Right forelimb (tissue), 1 donor: ENCODE data around the gene NUDT16L1.

Experiments used
- DNase-seq: peaks from one replicate; pipeline ENCODE4 v3.0.0-alpha.2; 2018

The NUDT16L1 gene

GRCh38 chr16:4664538-4665418 lies 28.6 kb upstream of the NUDT16L1 start:
- DNase-seq = no peak

- no peak for DNase-seq
Measured at GRCh38 chr16:4666537-4667202, 26.7 kb upstream of the NUDT16L1 start.

- DNase-seq = no peak
Measured at GRCh38 chr16:4667203-4667963, 26.0 kb upstream of the NUDT16L1 start.

GRCh38 chr16:4668313-4668960 lies 24.9 kb upstream of the NUDT16L1 start:
- DNase-seq = no peak

- DNase-seq = no peak
Measured at GRCh38 chr16:4673387-4674046, 19.8 kb upstream of the NUDT16L1 start.

GRCh38 chr16:4674926-4675530 lies 18.3 kb upstream of the NUDT16L1 start:
- DNase-seq = no peak

GRCh38 chr16:4675864-4676786 lies 17.2 kb upstream of the NUDT16L1 start:
- DNase-seq = no peak

- DNase-seq = no peak
Measured at GRCh38 chr16:4676831-4677230, 16.5 kb upstream of the NUDT16L1 start.

GRCh38 chr16:4677390-4677789 lies 16.0 kb upstream of the NUDT16L1 start:
- no peak for DNase-seq

GRCh38 chr16:4677994-4678393 lies 15.4 kb upstream of the NUDT16L1 start:
- no peak for DNase-seq

- DNase-seq = no peak
Measured at GRCh38 chr16:4678596-4678995, 14.8 kb upstream of the NUDT16L1 start.

- no peak for DNase-seq
Measured at GRCh38 chr16:4679156-4679849, 14.1 kb upstream of the NUDT16L1 start.

GRCh38 chr16:4679850-4680636 lies 13.3 kb upstream of the NUDT16L1 start:
- peak; percentile 70 for DNase-seq

GRCh38 chr16:4680673-4681470 lies 12.5 kb upstream of the NUDT16L1 start:
- DNase-seq = no peak

GRCh38 chr16:4681471-4682083 lies 11.8 kb upstream of the NUDT16L1 start:
- DNase-seq = no peak

GRCh38 chr16:4682084-4682591 lies 11.2 kb upstream of the NUDT16L1 start:
- DNase-seq = no peak

GRCh38 chr16:4682616-4683254 lies 10.6 kb upstream of the NUDT16L1 start:
- no peak for DNase-seq
